ENCODE measurements around the gene CSTA. TPM values are rescaled to one million over a fixed set of nuclear protein-coding genes. Genes with fewer than 3 reads are reported as not detected.

Gene CSTA
- total and polyA plus RNA-seq, 2 of the 8 experiments (the other 6 are each of a cell fraction or from before 2014, with no cell fraction given), result not detected

DNA sequence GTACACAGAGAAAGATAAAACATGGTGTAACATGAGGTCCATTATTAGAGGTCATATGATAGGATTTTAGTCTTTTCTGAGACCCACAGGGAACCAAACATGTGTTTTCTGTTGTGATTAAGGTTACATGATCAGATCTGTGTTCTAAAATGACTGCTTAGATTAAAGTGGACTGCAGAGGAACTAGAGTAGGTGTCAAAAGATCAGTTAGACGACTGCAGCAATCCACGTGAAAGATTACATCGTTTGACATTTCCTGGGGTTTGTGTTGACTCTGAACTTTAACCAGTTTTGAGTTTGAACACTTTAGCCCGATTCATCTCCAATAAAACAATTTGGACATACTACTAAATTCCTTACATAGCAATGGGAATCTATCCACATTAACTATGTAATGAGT, 52.9 kb downstream of the CSTA start:
- POLR2A ChIA-PET (ENCODE audit: partially characterized antibody), result no interaction called here
- Histone ChIP-seq H3K27me3 (replicated peaks in 1 of 4; ENCODE audit: control insufficient read depth in 3 of 4, extremely low read depth in 1 of 4, insufficient read depth in 3 of 4, low read length in 3 of 4) (no peaks in the 10 kb centered on the region), H4K20me1 (replicated peaks in 1 of 2; ENCODE audit: control insufficient read depth in 1 of 2, insufficient read depth in 2 of 2, low read length in 2 of 2) (peaks cover 0 to 2% of the 10 kb centered on the region in 2 experiments), H2BK120ac (replicated peaks; ENCODE audit: low read depth, low read length) (no peak overlapping the region), H2BK5ac (ENCODE audit: low read depth, low read length) (no peak overlapping the region), H3K18ac (ENCODE audit: extremely low read depth, low read length) (no peak overlapping the region), H3K23ac (ENCODE audit: insufficient read length) (no peak overlapping the region), H4K5ac (ENCODE audit: insufficient read length, low read depth, low read length) (no peak overlapping the region), H2AFZ (ENCODE audit: low read length) (no peak overlapping the region), H3K9me3 (ENCODE audit: insufficient read depth in 2 of 2, low read depth in 1 of 2, low read length in 1 of 2) (no peaks in the 10 kb centered on the region), H3K14ac (ENCODE audit: insufficient read length) (no peak overlapping the region), H3K4me1 (replicated peaks in 1 of 4; ENCODE audit: control insufficient read depth in 3 of 4, insufficient read depth in 4 of 4, low read length in 3 of 4) (no peaks in the 10 kb centered on the region), H3K23me2 (ENCODE audit: low read depth, low read length) (no peaks in the 10 kb centered on the region), H3K27ac (ENCODE audit: low read depth, low read length) (no peak overlapping the region), H3K9ac (replicated peaks in 1 of 4; ENCODE audit: extremely low read depth in 1 of 4, low read depth in 3 of 4, low read length in 3 of 4) (no peak overlapping the region), H3K56ac (replicated peaks; ENCODE audit: insufficient read length, low read depth, low read length) (no peak overlapping the region), H2BK12ac (ENCODE audit: low read depth, low read length) (no peak overlapping the region), H3K4me2 (ENCODE audit: insufficient read depth in 1 of 2, low read depth in 2 of 2, low read length in 2 of 2) (no peak overlapping the region), H3K79me1 (ENCODE audit: low read depth, low read length) (peaks cover 2% of the 10 kb centered on the region; the same call in 1 of the 2 replicates), H3K36me3 (ENCODE audit: control insufficient read depth in 2 of 4, insufficient read depth in 4 of 4, low read length in 3 of 4) (peaks cover 0 to 3% (median 0%) of the 10 kb centered on the region in 4 experiments; a peak in 1 of 8 replicates), H4K91ac (replicated peaks; ENCODE audit: insufficient read length, low read length) (no peak overlapping the region), H2BK20ac (ENCODE audit: low read length) (no peak overlapping the region), H2BK15ac (ENCODE audit: low read length) (no peak overlapping the region), H3K4ac (replicated peaks; ENCODE audit: insufficient read length, low read depth, low read length) (no peak overlapping the region), H2AK5ac (ENCODE audit: low read depth, low read length) (no peak overlapping the region), H3K4me3 (ENCODE audit: extremely low read depth in 1 of 4, insufficient read depth in 2 of 4, low read depth in 3 of 4, low read length in 4 of 4) (no peak overlapping the region), H3K79me2 (ENCODE audit: control insufficient read depth in 1 of 2, insufficient read depth in 2 of 2, low read length in 2 of 2) (peaks cover 3 to 79% of the 10 kb centered on the region in 2 experiments; a peak in 3 of 4 replicates), H4K8ac (ENCODE audit: extremely low read depth, insufficient read depth, low read length) (no peak overlapping the region)
- DNase-seq (ENCODE audit: low read depth in 1 of 2, low spot score in 2 of 2) (no peak), FAIRE-seq (no peak)
- CTCF ChIA-PET (ENCODE audit: partially characterized antibody), result interaction anchor here (1.4 kb wide), 1 partner anchor 15 kb away, joined by 3 read pairs; no protein-coding TSS in a partner anchor
- WGBS, 2 experiments (ENCODE audit: extremely low coverage in 1 of 2, insufficient coverage in 1 of 2, insufficient read length in 1 of 2, insufficient replicate concordance in 2 of 2, low coverage in 1 of 2, low lambda C conversion rate in 2 of 2, missing lambda C conversion rate in 1 of 2), result 84% methylated on average over 4 of the region's 4 CpGs; no CpG with 5 or more reads in 1 of the 2 experiments
- TF ChIP-seq RFX5 (IDR thresholded peaks at IDR 0.05; ENCODE audit: borderline replicate concordance, low read depth, low read length) (no peak), SIX5 (IDR thresholded peaks at IDR 0.05; ENCODE audit: low read depth, low read length) (no peak), MAX (IDR thresholded peaks at IDR 0.05) (no peak)

All from H1 (cell line).